Activated CD4-positive, alpha-beta T cell treated with anti-CD3 and anti-CD28 coated beads, Interleukin-2, amount 10 ng/mL, durations not matched to agents 24 days and 14 days (primary cell): ENCODE data around the gene GAREM1. TPM values are rescaled to one million over a fixed set of nuclear protein-coding genes. Genes with fewer than 3 reads are reported as not detected.
"Not testable (repeated sequence)": the region's sequence is repeated elsewhere in the genome, so short reads cannot be mapped to it uniquely, and the experiment has no call there.

ENCODE experiments used
- DNase-seq: peaks from one replicate; pipeline ENCODE4 v3.0.0; 2022
- H3K27ac Mint-ChIP-seq: one replicate; pipeline ENCODE4 v1.8.0; 2022; ENCODE audit warnings: mild to moderate bottlenecking, mixed read lengths
- H3K27me3 Mint-ChIP-seq: one replicate; pipeline ENCODE4 v1.8.0; 2022; ENCODE audit warnings: mixed read lengths
- H3K36me3 Mint-ChIP-seq: one replicate; pipeline ENCODE4 v1.8.0; 2022; ENCODE audit warnings: low read depth, mild to moderate bottlenecking, mixed read lengths
- H3K4me1 Mint-ChIP-seq: one replicate; pipeline ENCODE4 v1.8.0; 2021; ENCODE audit warnings: mixed read lengths
- H3K4me3 Mint-ChIP-seq: one replicate; pipeline ENCODE4 v1.8.0; 2022; ENCODE audit warnings: mild to moderate bottlenecking, moderate library complexity, mixed read lengths
- H3K9me3 Mint-ChIP-seq: one replicate; pipeline ENCODE4 v1.8.0; 2021; ENCODE audit warnings: mixed read lengths
- intact Hi-C: fragments of 100-400 bp; cut with micrococcal nuclease; formaldehyde crosslinking; loops from one replicate; pipeline ENCODE4 v1.15.1; 2023
- total RNA-seq: library from RNA; stranded (reverse); gene quantifications from 2 replicates; pipeline ENCODE4 v1.2.3, GENCODE V29; 2022

Gene GAREM1
- not detected in 2 replicates for total RNA-seq

DNA sequence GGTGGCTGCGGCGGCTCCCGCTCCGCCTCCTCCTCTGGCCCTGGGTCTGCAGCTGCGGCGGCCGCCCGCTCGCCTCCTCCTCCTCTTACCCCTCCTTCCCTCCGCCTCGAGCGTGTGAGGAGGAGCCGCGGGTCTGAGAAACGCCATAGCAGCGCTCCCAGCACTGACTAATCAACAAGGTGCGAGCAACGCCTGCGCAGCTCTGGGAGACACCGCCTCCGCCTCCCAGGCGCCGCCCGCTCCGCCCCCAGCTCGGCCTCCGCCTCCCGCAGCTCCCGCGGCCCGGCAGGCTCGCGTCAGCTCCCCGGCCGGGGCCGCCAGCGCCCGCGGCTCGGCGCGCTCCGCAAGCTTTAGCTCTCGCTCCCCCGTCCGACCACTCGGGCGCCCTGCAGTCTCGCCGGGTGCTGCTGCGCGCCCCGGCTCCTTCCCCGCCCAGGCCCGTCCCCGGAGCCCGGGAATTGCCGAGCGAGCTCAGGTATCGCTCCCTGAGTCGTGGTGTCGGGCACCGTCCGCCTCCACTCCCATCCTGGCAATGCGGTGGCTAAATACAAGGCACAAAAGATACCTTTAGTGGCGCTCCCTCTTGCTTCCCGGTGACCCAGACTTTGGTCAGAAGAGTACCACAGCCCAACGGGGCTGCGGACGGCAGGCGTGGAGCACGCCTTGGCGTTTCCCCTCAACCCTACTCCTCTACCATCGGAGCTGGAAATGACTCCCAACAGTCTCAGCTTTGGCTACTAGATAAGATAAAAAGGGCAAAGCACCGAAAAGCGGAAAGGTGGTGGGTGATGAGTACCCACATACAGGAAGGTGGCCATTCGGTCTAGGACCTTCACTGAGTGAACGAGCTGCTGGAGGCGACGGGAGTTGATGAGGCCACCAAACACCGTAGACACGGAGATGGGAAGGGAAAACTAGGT lies at the start of gene GAREM1:
TSS of gene GAREM1 (minus strand) at position 169 of the 920 bp plus-strand sequence. CDS start 454 bp downstream, outside the sequence.
- Mint-ChIP-seq H3K27me3 (peaks cover 60% of the 10 kb centered on the region), H3K4me3 (peak within 1 kb of the TSS; percentile 78), H3K36me3 (no peaks in the 10 kb centered on the region), H3K9me3 (no peaks in the 10 kb centered on the region), H3K4me1 (peaks cover 16% of the 10 kb centered on the region), H3K27ac (no peak within 1 kb of the TSS)
- peak; percentile 95 for DNase-seq
- intact Hi-C loops = loop anchor here (1.0 to 5.0 kb wide), 3 partner anchors 60 to 312 kb away; no protein-coding TSS in a partner anchor

DNA sequence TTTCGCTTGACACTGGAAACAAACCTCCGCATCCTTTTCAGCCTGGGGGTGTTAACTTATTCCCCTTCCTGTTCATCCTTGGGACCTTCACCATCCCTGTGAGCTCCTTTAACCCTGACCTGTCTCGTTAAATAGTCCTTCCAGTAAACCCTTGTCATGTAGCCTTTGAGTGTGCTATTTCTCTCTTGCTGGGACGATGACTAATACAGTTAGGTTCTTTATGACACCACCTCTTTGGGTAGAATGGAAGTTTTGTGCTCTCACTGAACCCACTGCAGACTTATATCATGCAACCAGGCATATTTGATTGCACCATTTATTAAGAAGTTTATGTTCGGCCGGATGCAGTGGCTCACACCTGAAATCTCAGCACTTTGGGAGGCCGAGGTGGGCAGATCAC lies 40.5 kb upstream of the GAREM1 start:
- DNase-seq = no peak
- no peak overlapping the region for H3K4me3 Mint-ChIP-seq
- no peak overlapping the region for H3K27ac Mint-ChIP-seq
- no peaks in the 10 kb centered on the region for H3K27me3 Mint-ChIP-seq
- H3K4me1 Mint-ChIP-seq = no peaks in the 10 kb centered on the region
- intact Hi-C loops = no loop called here
- H3K36me3 Mint-ChIP-seq = no peaks in the 10 kb centered on the region
- H3K9me3 Mint-ChIP-seq = no peaks in the 10 kb centered on the region

DNA sequence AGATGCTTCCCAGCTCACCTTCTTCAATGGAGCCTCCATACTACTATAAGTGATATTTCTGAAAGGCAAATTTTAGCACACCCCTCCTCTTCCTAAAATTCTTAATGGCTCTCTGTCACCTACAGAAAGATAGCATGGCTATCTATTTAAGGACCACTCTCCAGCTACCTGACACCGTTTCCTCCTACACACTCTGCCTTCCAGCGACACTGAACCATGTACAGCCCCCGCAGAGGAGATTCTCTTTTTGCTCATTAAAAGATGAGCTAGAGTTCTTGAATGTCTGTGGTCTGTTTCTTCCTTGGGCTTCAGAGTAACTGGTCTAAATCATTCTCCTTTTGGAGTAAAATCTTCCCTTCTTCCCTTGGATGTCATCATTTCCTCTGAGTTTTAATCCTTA lies 38.4 kb upstream of the GAREM1 start:
- H3K27me3 Mint-ChIP-seq = no peaks in the 10 kb centered on the region
- no peaks in the 10 kb centered on the region for H3K9me3 Mint-ChIP-seq
- no peaks in the 10 kb centered on the region for H3K4me1 Mint-ChIP-seq
- intact Hi-C loops = no loop called here
- H3K36me3 Mint-ChIP-seq = no peaks in the 10 kb centered on the region
- DNase-seq = no peak
- H3K4me3 Mint-ChIP-seq = no peak overlapping the region
- H3K27ac Mint-ChIP-seq = no peak overlapping the region

DNA sequence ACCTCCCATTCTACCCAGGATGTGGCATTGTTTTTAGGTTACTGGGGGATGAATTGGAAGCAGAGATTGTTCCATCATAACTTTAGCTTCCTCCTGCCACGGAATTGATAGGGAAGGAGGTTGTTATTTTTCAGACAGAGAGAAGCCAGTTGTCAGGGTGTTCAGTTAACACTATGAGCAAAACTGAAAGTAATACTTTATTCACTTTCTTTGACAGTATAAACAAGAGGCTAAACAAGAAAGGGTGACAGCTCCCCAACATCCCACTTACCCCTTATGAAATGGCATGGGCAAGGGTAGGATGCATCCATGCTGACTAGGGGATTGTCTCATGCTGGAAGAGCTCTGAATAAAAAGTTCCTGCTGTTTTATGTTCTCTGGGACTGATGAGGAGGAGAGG lies 36.4 kb upstream of the GAREM1 start:
- no peak for DNase-seq
- Mint-ChIP-seq H3K4me1 (no peaks in the 10 kb centered on the region), H3K36me3 (no peaks in the 10 kb centered on the region), H3K4me3 (no peak overlapping the region), H3K9me3 (no peaks in the 10 kb centered on the region), H3K27me3 (no peaks in the 10 kb centered on the region), H3K27ac (no peak overlapping the region)
- intact Hi-C loops = no loop called here

DNA sequence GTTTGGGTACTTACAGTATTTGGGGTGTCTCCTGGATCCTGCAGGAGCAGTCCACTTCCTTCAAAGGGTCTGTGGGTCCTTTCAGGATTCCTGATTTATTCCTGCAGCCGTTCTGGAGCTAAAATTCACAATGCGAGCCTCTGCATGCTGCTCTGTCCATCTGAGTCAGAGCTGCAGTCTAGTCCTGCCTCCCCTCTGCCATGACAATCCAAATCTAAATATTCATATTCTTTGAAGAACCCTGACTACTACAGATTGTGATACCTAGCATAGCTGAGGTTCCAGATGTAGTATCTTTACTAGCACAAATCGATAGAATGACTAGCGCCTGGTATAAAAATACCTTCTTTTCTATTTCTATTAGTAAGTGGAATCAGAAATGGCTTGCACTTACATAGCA lies 31.3 kb upstream of the GAREM1 start:
- Mint-ChIP-seq H3K4me3 (no peak overlapping the region), H3K4me1 (no peaks in the 10 kb centered on the region), H3K27me3 (peaks cover 5% of the 10 kb centered on the region), H3K27ac (no peak overlapping the region), H3K36me3 (no peaks in the 10 kb centered on the region), H3K9me3 (no peaks in the 10 kb centered on the region)
- no peak for DNase-seq
- intact Hi-C loops = no loop called here

DNA sequence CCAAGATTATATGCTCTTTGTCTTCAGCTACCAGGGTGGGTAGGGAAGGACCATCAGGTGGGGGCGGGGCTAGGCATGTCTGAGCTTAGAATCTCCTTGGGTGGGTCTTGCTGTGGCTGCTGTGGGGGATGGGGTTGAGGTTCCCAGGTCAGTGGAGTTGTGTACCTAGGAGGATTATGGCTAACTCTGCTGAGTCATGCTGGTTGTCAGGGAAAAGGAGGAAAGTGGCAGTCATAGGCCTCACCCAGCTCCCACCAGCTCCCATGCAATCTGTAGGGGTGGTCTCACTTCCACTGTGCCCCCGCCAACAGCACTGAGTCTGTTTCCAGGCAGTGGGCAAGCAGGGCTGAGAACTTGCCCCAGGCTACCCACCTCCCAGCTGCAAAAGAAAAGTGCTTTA lies 30.6 kb upstream of the GAREM1 start:
- H3K4me1 Mint-ChIP-seq, DNase-seq, intact Hi-C loops, H3K9me3 Mint-ChIP-seq, H3K27ac Mint-ChIP-seq, H3K27me3 Mint-ChIP-seq, H3K4me3 Mint-ChIP-seq, H3K36me3 Mint-ChIP-seq: not testable (repeated sequence)

DNA sequence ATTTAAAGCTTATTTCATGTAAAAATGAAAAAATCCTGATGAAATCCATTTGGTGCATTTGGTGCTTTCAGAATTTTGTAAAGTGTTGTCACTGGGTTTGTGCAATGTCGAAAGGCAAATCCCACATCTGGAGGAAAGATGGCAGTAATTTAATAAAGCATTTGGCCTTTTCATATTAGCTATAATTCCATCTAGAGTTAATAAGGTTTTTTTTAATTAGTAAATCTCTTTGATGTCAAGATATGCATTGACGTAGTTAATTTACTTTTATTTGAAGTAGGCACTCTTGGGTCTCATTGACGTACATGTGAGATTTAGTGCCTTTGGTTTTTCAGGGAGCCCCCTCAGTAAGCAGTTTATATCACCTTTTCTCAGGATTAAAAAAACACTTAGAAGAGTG lies 12.3 kb upstream of the GAREM1 start:
- Mint-ChIP-seq H3K36me3 (no peaks in the 10 kb centered on the region), H3K4me1 (no peaks in the 10 kb centered on the region), H3K27me3 (peaks cover 12% of the 10 kb centered on the region), H3K27ac (no peak overlapping the region), H3K9me3 (no peaks in the 10 kb centered on the region), H3K4me3 (no peak overlapping the region)
- intact Hi-C loops = no loop called here
- no peak for DNase-seq

DNA sequence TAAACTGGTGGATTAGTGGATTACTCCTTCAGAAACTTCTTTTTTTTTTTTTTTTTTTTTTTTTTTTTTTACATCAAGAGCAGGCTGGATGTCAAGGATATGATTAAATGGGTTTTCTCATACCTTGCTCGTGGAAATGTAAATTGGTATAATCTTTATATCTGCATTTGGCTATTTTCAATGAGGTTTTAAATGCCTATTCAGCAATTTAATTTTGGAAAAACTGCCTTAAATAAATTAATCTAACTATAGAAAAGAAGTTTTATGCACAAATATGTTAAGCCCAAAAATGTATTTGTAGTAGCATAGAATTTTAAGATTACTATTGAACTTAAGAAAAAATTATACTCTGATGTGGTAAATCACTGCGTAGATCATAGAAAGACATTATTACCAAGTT lies 11.4 kb upstream of the GAREM1 start:
- intact Hi-C loops = no loop called here
- Mint-ChIP-seq H3K4me3 (no peak overlapping the region), H3K36me3 (no peaks in the 10 kb centered on the region)

DNA sequence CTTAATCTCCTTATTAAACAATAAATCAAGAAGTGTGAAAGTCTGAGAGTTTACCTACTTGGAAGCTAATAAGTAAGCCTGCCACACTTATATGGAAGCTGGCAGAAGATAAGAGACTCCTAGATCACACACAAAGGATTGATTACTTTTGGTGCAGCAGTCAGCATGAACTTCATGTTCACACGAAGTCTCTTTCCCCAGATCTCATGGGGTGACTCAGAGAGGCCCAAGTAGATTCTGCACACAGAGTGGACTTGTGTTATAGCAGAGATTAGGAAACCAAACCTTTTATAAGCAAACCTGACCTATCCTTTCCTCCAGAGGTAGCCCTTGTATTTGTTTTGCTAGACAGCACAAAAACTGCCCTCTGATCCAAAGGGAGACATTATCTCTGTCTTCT lies 9.9 kb upstream of the GAREM1 start:
- no peak overlapping the region for H3K27ac Mint-ChIP-seq
- no peaks in the 10 kb centered on the region for H3K9me3 Mint-ChIP-seq
- no peak overlapping the region for H3K4me3 Mint-ChIP-seq
- intact Hi-C loops = no loop called here
- no peaks in the 10 kb centered on the region for H3K4me1 Mint-ChIP-seq
- H3K27me3 Mint-ChIP-seq = peaks cover 18% of the 10 kb centered on the region
- no peaks in the 10 kb centered on the region for H3K36me3 Mint-ChIP-seq
- no peak for DNase-seq

More for the DNA sequence above, 11.4 kb upstream of the GAREM1 start:
- no peak for DNase-seq
- H3K27me3 Mint-ChIP-seq = peaks cover 12% of the 10 kb centered on the region
- no peak overlapping the region for H3K27ac Mint-ChIP-seq
- no peaks in the 10 kb centered on the region for H3K4me1 Mint-ChIP-seq
- no peaks in the 10 kb centered on the region for H3K9me3 Mint-ChIP-seq

DNA sequence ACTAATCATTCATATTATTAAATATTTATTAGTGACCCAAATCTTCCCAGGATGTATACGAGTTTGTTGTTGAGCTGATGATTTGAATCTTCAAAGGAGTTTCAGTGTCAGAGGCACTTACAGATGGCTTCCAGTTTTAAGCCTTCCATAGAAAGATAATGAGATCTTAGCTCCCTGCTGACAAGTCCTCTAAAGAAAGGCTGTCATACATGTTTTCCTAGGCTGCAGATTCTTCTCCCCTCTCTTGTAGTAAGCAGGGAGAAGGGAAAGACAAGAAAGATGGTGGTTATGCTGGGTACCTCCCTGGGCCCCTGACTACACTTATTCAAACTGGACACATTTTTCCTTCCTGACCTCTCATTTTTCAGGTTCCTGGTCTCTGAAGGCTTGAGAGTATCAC lies 8.1 kb upstream of the GAREM1 start:
- peaks cover 21% of the 10 kb centered on the region for H3K27me3 Mint-ChIP-seq
- H3K4me3 Mint-ChIP-seq = no peak overlapping the region
- no peaks in the 10 kb centered on the region for H3K4me1 Mint-ChIP-seq
- H3K9me3 Mint-ChIP-seq = no peaks in the 10 kb centered on the region
- no peaks in the 10 kb centered on the region for H3K36me3 Mint-ChIP-seq
- intact Hi-C loops = no loop called here
- no peak overlapping the region for H3K27ac Mint-ChIP-seq
- DNase-seq = no peak

DNA sequence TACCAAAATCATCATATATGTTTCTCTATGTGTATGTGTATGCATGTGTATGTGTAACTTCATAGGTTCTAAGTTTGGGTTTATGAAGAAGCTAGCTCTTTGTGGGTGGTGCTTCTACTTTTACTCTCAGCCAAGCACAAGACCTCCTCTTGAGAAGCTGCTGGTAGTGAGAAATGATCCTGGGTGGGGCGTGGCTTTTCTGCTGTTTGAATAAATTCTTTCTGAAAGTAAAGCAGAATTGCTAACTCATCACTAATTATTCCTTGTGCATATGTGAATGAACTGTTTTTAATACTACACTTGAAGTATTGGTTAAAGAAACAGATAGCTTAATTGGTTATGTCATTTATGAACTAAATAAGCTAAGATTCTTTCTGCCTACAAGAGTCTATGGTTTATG lies 7.6 kb upstream of the GAREM1 start:
- intact Hi-C loops = no loop called here
- H3K4me3 Mint-ChIP-seq = no peak overlapping the region
- H3K9me3 Mint-ChIP-seq = no peaks in the 10 kb centered on the region
- DNase-seq = no peak
- H3K27me3 Mint-ChIP-seq = peaks cover 24% of the 10 kb centered on the region
- no peaks in the 10 kb centered on the region for H3K4me1 Mint-ChIP-seq
- H3K36me3 Mint-ChIP-seq = no peaks in the 10 kb centered on the region
- no peak overlapping the region for H3K27ac Mint-ChIP-seq

DNA sequence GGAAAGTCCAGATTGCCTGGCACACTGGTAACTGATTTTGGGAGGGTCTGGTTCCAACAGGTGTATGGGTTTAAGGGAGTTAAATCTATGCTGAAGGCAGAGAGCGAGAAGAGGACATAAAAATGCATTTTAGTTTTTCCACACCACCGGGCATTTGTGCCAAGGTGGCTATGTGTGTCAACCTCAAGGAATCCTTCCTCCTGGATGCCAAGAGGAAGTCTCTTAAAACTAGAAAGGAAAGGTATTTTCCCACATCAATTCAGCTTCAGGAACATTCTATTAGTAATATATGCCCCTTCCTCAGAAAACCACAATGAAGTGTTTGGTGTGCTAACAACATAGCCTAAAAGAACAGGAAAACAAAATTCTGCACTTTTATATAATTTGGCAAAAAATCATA lies 5.4 kb upstream of the GAREM1 start:
- intact Hi-C loops = no loop called here
- no peak overlapping the region for H3K27ac Mint-ChIP-seq

DNA sequence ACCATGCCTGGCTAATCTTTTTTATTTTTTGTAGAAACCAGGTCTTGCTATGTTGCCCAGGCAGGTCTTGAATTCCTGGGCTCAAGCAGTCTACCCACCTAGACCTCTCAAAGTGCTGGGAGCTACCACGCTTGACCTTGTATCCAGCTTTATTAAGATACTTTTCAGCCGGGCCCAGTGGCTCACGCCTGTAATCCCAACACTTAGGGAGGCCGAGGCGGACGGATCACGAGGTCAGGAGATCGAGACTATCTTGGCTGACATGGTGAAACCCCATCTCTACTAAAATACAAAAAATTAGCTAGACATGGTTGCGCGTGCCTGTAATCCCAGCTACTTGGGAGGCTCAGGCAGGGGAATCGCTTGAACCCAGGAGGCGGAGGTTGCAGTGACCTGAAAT lies 4.4 kb upstream of the GAREM1 start:
- H3K36me3 Mint-ChIP-seq, H3K9me3 Mint-ChIP-seq, H3K4me1 Mint-ChIP-seq, intact Hi-C loops, DNase-seq, H3K4me3 Mint-ChIP-seq, H3K27ac Mint-ChIP-seq: not testable (repeated sequence)
- peaks cover 40% of the 10 kb centered on the region for H3K27me3 Mint-ChIP-seq

More for the DNA sequence above, 5.4 kb upstream of the GAREM1 start:
- peaks cover 3% of the 10 kb centered on the region for H3K4me1 Mint-ChIP-seq
- peaks cover 38% of the 10 kb centered on the region for H3K27me3 Mint-ChIP-seq
- H3K4me3 Mint-ChIP-seq = no peak overlapping the region
- DNase-seq = no peak
- H3K36me3 Mint-ChIP-seq = no peaks in the 10 kb centered on the region
- H3K9me3 Mint-ChIP-seq = no peaks in the 10 kb centered on the region

DNA sequence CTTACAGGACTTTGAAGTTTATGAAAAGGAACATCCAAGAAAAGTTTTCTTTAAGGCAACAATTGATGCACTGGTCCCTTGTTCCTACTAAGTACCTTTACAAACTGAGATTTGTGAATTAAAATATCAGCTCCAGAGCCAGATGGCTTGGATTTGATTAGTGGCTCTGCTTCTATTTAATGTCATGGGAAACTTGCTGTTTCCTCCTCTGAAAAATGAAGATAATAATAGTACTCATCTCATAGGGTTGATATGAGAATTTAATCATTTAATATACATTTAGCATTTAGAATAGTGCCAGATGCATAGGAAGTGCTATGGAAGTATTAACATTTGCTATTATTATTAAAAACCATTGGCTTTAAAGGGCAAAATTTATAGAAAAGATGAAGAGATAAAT lies 2.6 kb upstream of the GAREM1 start:
- Mint-ChIP-seq H3K4me1 (peaks cover 16% of the 10 kb centered on the region), H3K4me3 (no peak overlapping the region), H3K9me3 (no peaks in the 10 kb centered on the region), H3K27ac (no peak overlapping the region), H3K27me3 (peaks cover 50% of the 10 kb centered on the region), H3K36me3 (no peaks in the 10 kb centered on the region)
- no peak for DNase-seq
- intact Hi-C loops = loop anchor here (5.0 kb wide), 1 partner anchor 201 kb away; no protein-coding TSS in a partner anchor
